ENCODE results near the gene TANK. TPM values are rescaled to one million over a fixed set of nuclear protein-coding genes. Genes with fewer than 3 reads are reported as not detected.
A peak's percentile ranks its signal among the peaks of the same experiment; 100 is the strongest.
"Not testable (repeated sequence)": the region's sequence is repeated elsewhere in the genome, so short reads cannot be mapped to it uniquely, and the experiment has no call there.

The TANK gene
- total RNA-seq, 1 donor from 2014 or later: 34.4 TPM

GRCh38 chr2:161250864-161251436, 90.7 kb downstream of the TANK start:
- peaks cover 8% of the 10 kb centered on the region for H3K27me3 Mint-ChIP-seq
- H3K4me3 Mint-ChIP-seq: no peak overlapping the region
- H3K9me3 Mint-ChIP-seq: no peaks in the 10 kb centered on the region
- no peak overlapping the region for H3K27ac Mint-ChIP-seq
- no peaks in the 10 kb centered on the region for H3K36me3 Mint-ChIP-seq
- no peak for DNase-seq (ENCODE audit: extremely low spot score, unreplicated experiment)
- H3K4me1 Mint-ChIP-seq (ENCODE audit: unreplicated experiment): peaks cover 3% of the 10 kb centered on the region
- peak; percentile 80 for TF ChIP-seq CTCF (conservative IDR thresholded peaks at IDR 0.05)

GRCh38 chr2:161257123-161257952, 97.1 kb downstream of the TANK start:
- DNase-seq (ENCODE audit: extremely low spot score, unreplicated experiment): no peak
- no peaks in the 10 kb centered on the region for H3K9me3 Mint-ChIP-seq
- no peak for TF ChIP-seq CTCF (conservative IDR thresholded peaks at IDR 0.05)
- no peaks in the 10 kb centered on the region for H3K36me3 Mint-ChIP-seq
- no peak overlapping the region for H3K4me3 Mint-ChIP-seq
- no peak overlapping the region for H3K27ac Mint-ChIP-seq
- H3K27me3 Mint-ChIP-seq: no peaks in the 10 kb centered on the region
- no peaks in the 10 kb centered on the region for H3K4me1 Mint-ChIP-seq (ENCODE audit: unreplicated experiment)

GRCh38 chr2:161265874-161266273, 105.6 kb downstream of the TANK start:
- Mint-ChIP-seq H3K27me3 (peaks cover 3% of the 10 kb centered on the region), H3K4me1 (ENCODE audit: unreplicated experiment) (no peaks in the 10 kb centered on the region), H3K4me3 (no peak overlapping the region), H3K27ac (no peak overlapping the region), H3K36me3 (no peaks in the 10 kb centered on the region), H3K9me3 (no peaks in the 10 kb centered on the region)
- TF ChIP-seq CTCF (conservative IDR thresholded peaks at IDR 0.05): no peak
- DNase-seq (ENCODE audit: extremely low spot score, unreplicated experiment): no peak

- Mint-ChIP-seq H3K36me3 (no peaks in the 10 kb centered on the region), H3K4me3 (no peak overlapping the region), H3K9me3 (no peaks in the 10 kb centered on the region), H3K27me3 (peaks cover 6% of the 10 kb centered on the region), H3K4me1 (ENCODE audit: unreplicated experiment) (no peaks in the 10 kb centered on the region), H3K27ac (no peak overlapping the region)
- TF ChIP-seq CTCF (conservative IDR thresholded peaks at IDR 0.05): no peak
- no peak for DNase-seq (ENCODE audit: extremely low spot score, unreplicated experiment)
Measured at GRCh38 chr2:161269111-161269510, 108.9 kb downstream of the TANK start.

- Mint-ChIP-seq H3K36me3 (no peaks in the 10 kb centered on the region), H3K9me3 (no peaks in the 10 kb centered on the region), H3K4me3 (no peak overlapping the region), H3K27me3 (peaks cover 6% of the 10 kb centered on the region), H3K4me1 (ENCODE audit: unreplicated experiment) (no peaks in the 10 kb centered on the region), H3K27ac (no peak overlapping the region)
- TF ChIP-seq CTCF (conservative IDR thresholded peaks at IDR 0.05): peak; percentile 91
- no peak for DNase-seq (ENCODE audit: extremely low spot score, unreplicated experiment)
Measured at GRCh38 chr2:161273038-161273760, 113.0 kb downstream of the TANK start.

- not testable (repeated sequence) for H3K4me3 Mint-ChIP-seq; H3K27me3 Mint-ChIP-seq; H3K36me3 Mint-ChIP-seq; H3K9me3 Mint-ChIP-seq; H3K27ac Mint-ChIP-seq; H3K4me1 Mint-ChIP-seq (ENCODE audit: unreplicated experiment)
- peak; percentile 79 for DNase-seq (ENCODE audit: extremely low spot score, unreplicated experiment)
Measured at GRCh38 chr2:161278564-161279229, 118.5 kb downstream of the TANK start.

- DNase-seq (ENCODE audit: extremely low spot score, unreplicated experiment); H3K36me3 Mint-ChIP-seq; H3K4me1 Mint-ChIP-seq (ENCODE audit: unreplicated experiment); H3K4me3 Mint-ChIP-seq; H3K27ac Mint-ChIP-seq; H3K27me3 Mint-ChIP-seq; H3K9me3 Mint-ChIP-seq: not testable (repeated sequence)
Measured at GRCh38 chr2:161279230-161279815, 119.1 kb downstream of the TANK start.
